Ishikawa (cell line): ENCODE data around the gene DECR2.

ENCODE experiments used
- FOXM1 ChIP-seq: IDR thresholded peaks from 2 replicates; pipeline ENCODE4 v1.6.1; 2012; ENCODE audit warnings: low read depth, borderline replicate concordance
- MAX ChIP-seq: IDR thresholded peaks from 2 replicates; pipeline ENCODE4 v1.6.1; 2012
- TAF1 ChIP-seq: IDR thresholded peaks from 2 replicates; pipeline ENCODE4 v1.6.1; 2012; ENCODE audit warnings: low read depth, mild to moderate bottlenecking
- YY1 ChIP-seq: IDR thresholded peaks from 2 replicates; pipeline ENCODE4 v1.6.1; 2012; ENCODE audit warnings: low read depth
- TF ChIP-seq, protein P1 (sequence below): IDR thresholded peaks from 2 replicates; pipeline ENCODE4 v1.6.1; 2012; ENCODE audit warnings: low read depth, mild to moderate bottlenecking

DNA sequence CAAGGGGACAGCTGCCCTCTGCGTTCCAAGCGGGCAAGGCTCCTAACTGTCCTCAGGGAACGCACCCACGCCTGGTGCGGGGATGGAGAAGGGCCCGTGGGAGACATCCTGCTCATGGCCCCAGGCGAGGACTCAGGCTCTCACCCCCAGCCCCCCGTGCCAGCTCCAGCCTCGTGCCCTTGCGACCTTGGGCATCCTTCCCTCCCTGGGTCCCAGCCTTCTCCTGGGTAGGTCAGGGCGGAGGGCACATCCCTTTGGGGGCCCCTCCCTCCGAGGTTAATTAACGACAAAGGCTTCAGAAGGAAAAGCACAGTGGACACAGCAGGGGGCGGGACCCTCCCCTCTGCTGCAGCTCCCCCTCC lies 22.9 kb upstream of the DECR2 start:
- TF ChIP-seq FOXM1 (no peak), TAF1 (no peak), MAX (no peak), YY1 (no peak)
- TF ChIP-seq, protein P1, sequence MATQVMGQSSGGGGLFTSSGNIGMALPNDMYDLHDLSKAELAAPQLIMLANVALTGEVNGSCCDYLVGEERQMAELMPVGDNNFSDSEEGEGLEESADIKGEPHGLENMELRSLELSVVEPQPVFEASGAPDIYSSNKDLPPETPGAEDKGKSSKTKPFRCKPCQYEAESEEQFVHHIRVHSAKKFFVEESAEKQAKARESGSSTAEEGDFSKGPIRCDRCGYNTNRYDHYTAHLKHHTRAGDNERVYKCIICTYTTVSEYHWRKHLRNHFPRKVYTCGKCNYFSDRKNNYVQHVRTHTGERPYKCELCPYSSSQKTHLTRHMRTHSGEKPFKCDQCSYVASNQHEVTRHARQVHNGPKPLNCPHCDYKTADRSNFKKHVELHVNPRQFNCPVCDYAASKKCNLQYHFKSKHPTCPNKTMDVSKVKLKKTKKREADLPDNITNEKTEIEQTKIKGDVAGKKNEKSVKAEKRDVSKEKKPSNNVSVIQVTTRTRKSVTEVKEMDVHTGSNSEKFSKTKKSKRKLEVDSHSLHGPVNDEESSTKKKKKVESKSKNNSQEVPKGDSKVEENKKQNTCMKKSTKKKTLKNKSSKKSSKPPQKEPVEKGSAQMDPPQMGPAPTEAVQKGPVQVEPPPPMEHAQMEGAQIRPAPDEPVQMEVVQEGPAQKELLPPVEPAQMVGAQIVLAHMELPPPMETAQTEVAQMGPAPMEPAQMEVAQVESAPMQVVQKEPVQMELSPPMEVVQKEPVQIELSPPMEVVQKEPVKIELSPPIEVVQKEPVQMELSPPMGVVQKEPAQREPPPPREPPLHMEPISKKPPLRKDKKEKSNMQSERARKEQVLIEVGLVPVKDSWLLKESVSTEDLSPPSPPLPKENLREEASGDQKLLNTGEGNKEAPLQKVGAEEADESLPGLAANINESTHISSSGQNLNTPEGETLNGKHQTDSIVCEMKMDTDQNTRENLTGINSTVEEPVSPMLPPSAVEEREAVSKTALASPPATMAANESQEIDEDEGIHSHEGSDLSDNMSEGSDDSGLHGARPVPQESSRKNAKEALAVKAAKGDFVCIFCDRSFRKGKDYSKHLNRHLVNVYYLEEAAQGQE, result no peak
